A549 (cell line): Measurements from ENCODE around the gene CCR5AS.
"Not testable (repeated sequence)": the region's sequence is repeated elsewhere in the genome, so short reads cannot be mapped to it uniquely, and the experiment has no call there.

ENCODE experiments used
- ATAC-seq, 2 experiments: fragments of 200-7000 bp in 1 of 2; fragments of >200 bp in 1 of 2; cut with Nextera tagmentation in 1 of 2; cut with Tn5 transposase in 1 of 2; 3 replicates each; pipeline versions ENCODE4 v1.8.0 to v1.9.1; 2018 to 2020; ENCODE audit warnings: mild to moderate bottlenecking in 1 of 2, moderate library complexity in 1 of 2
- CTCF ChIA-PET: fragments of 300-600 bp; sonication (Branson Sonifier 250); formaldehyde crosslinking; extraction: SDS; loops from one replicate; lab custom pipeline; 2021; ENCODE audit warnings: antibody characterized with exemption, inconsistent platforms; lab: Yijun Ruan, JAX
- POLR2A ChIA-PET: fragments of 350-600 bp; formaldehyde crosslinking; extraction: SDS; loops from one replicate; lab custom pipeline; 2021; ENCODE audit warnings: antibody characterized with exemption, inconsistent platforms; lab: Yijun Ruan, JAX
- DNase-seq, 2 experiments: peaks; one replicate each; pipeline versions ENCODE4 v3.0.0 to v3.0.0-alpha.2; 2011 to 2016; ENCODE audit warnings: low read depth in 1 of 2, low spot score in 1 of 2
- FAIRE-seq: peaks from 2 replicates; lab custom pipeline; 2011; peaks lifted over from hg19 to GRCh38; lab: Jason Lieb, UNC
- H3K27ac ChIP-seq, 2 experiments: fragments of >200 bp; sonication (Bioruptor Twin); formaldehyde crosslinking; 3 replicates each; pipeline ENCODE4 v1.5.1; 2016 to 2017
- H3K4me1 ChIP-seq: fragments of >200 bp; sonication (Bioruptor Twin); formaldehyde crosslinking; 3 replicates; pipeline ENCODE4 v1.6.1; 2016
- H3K4me2 ChIP-seq: fragments of >200 bp; sonication (Bioruptor Twin); formaldehyde crosslinking; 3 replicates; pipeline ENCODE4 v1.6.1; 2016
- H3K4me3 ChIP-seq: fragments of >200 bp; sonication (Bioruptor Twin); formaldehyde crosslinking; 3 replicates; pipeline ENCODE4 v1.5.1; 2016
- H3K9me3 ChIP-seq: fragments of >200 bp; sonication (Bioruptor Twin); formaldehyde crosslinking; 3 replicates; pipeline ENCODE4 v1.6.1; 2016
- CBX2 ChIP-seq: fragments of 200-600 bp; sonication (generic); IDR thresholded peaks from 2 replicates; pipeline ENCODE4 v1.6.1; 2016; ENCODE audit warnings: low read depth, mild to moderate bottlenecking, borderline replicate concordance
- CBX8 ChIP-seq: fragments of 200-600 bp; sonication (generic); IDR thresholded peaks from 2 replicates; pipeline ENCODE4 v1.6.1; 2016
- CEBPB ChIP-seq, 2 experiments: fragments of >200 bp in 1 of 2; sonication (Bioruptor Twin) in 1 of 2; formaldehyde crosslinking in 1 of 2; IDR thresholded peaks; 2 replicates each; pipeline ENCODE4 v1.6.1; 2012 to 2016
- CHD4 ChIP-seq: fragments of 200-600 bp; sonication (generic); IDR thresholded peaks from 2 replicates; pipeline ENCODE4 v1.6.1; 2016; ENCODE audit warnings: antibody characterized with exemption, mild to moderate bottlenecking, borderline replicate concordance
- E2F6 ChIP-seq: IDR thresholded peaks from 2 replicates; pipeline ENCODE4 v1.6.1; 2012; ENCODE audit warnings: low read depth, borderline replicate concordance
- EHMT2 ChIP-seq: fragments of 200-600 bp; sonication (generic); IDR thresholded peaks from 2 replicates; pipeline ENCODE4 v1.6.1; 2016; ENCODE audit warnings: antibody characterized with exemption, low read depth, mild to moderate bottlenecking, moderate library complexity
- EP300 ChIP-seq, 2 experiments: fragments of >200 bp; sonication (Bioruptor Twin); formaldehyde crosslinking; IDR thresholded peaks; 2 replicates in 1 of 2; 3 replicates in 1 of 2; pipeline ENCODE4 v1.6.1; 2016 to 2017
- ESRRA ChIP-seq: fragments of 150-350 bp; IDR thresholded peaks from 2 replicates; pipeline ENCODE4 v1.6.1; 2014; ENCODE audit warnings: mild to moderate bottlenecking, low read length, borderline replicate concordance
- FOSL2 ChIP-seq, 2 experiments: fragments of 450-650 bp in 1 of 2; fragments of >200 bp in 1 of 2; sonication (Bioruptor Twin) in 1 of 2; formaldehyde crosslinking; IDR thresholded peaks; 2 replicates each; pipeline versions ENCODE4 v1.5.0 to v1.6.1; 2016 to 2020; ENCODE audit warnings: mild to moderate bottlenecking in 1 of 2, moderate library complexity in 1 of 2
- HES2 ChIP-seq: fragments of >200 bp; sonication (Bioruptor Twin); formaldehyde crosslinking; IDR thresholded peaks from 2 replicates; pipeline ENCODE4 v1.6.1; 2016
- HMGXB4 ChIP-seq: fragments of 250-450 bp; sonication (Bioruptor Pico); IDR thresholded peaks from 2 replicates; pipeline ENCODE4 v1.5.0; 2021; ENCODE audit warnings: mild to moderate bottlenecking, moderate library complexity, borderline replicate concordance
- JUNB ChIP-seq: fragments of >200 bp; sonication (Bioruptor Twin); formaldehyde crosslinking; IDR thresholded peaks from 2 replicates; pipeline ENCODE4 v1.6.1; 2016
- MAX ChIP-seq: IDR thresholded peaks from 2 replicates; pipeline ENCODE4 v1.6.1; 2012
- MYC ChIP-seq: IDR thresholded peaks from 2 replicates; pipeline ENCODE4 v1.6.1; 2012; ENCODE audit warnings: mild to moderate bottlenecking, inconsistent platforms, low read length, improper control_type of control experiment, borderline replicate concordance
- NPAS2 ChIP-seq: fragments of 250-450 bp; sonication (Bioruptor Pico); IDR thresholded peaks from 2 replicates; pipeline ENCODE4 v1.8.0; 2022; ENCODE audit warnings: mild to moderate bottlenecking, moderate library complexity, borderline replicate concordance
- PHF8 ChIP-seq: fragments of 200-600 bp; sonication (generic); IDR thresholded peaks from 2 replicates; pipeline ENCODE4 v1.6.1; 2016; ENCODE audit warnings: low read depth, mild to moderate bottlenecking, antibody characterized with exemption, moderate library complexity, borderline replicate concordance
- POLR2AphosphoS2 ChIP-seq: conservative IDR thresholded peaks from 2 replicates; pipeline ENCODE4 v1.6.1; 2012; ENCODE audit warnings: low read length, improper control_type of control experiment, inconsistent platforms
- RARB ChIP-seq: fragments of 250-450 bp; sonication (Bioruptor Pico); IDR thresholded peaks from 2 replicates; pipeline ENCODE4 v1.8.0; 2021; ENCODE audit warnings: mild to moderate bottlenecking, moderate library complexity
- RNF2 ChIP-seq: fragments of 200-600 bp; sonication (generic); IDR thresholded peaks from 2 replicates; pipeline ENCODE4 v1.6.1; 2016; ENCODE audit warnings: low read depth, mild to moderate bottlenecking, antibody characterized with exemption, moderate library complexity, borderline replicate concordance
- SMC3 ChIP-seq: fragments of >200 bp; sonication (Bioruptor Twin); formaldehyde crosslinking; IDR thresholded peaks from 3 replicates; pipeline ENCODE4 v1.6.1; 2018; ENCODE audit warnings: inconsistent platforms
- ZC3H11A ChIP-seq: fragments of 450-650 bp; IDR thresholded peaks from 2 replicates; pipeline ENCODE4 v1.6.1; 2014; ENCODE audit warnings: antibody characterized with exemption, mild to moderate bottlenecking
- ZNF302 ChIP-seq: fragments of 250-450 bp; sonication (Bioruptor Pico); IDR thresholded peaks from 2 replicates; pipeline ENCODE4 v1.9.0; 2021; ENCODE audit warnings: inconsistent platforms, mild to moderate bottlenecking, moderate library complexity
- WGBS: methylation state at CpG from one replicate; pipeline ENCODE4 v1.1.6; 2017; ENCODE audit errors: missing lambda C conversion rate; 5-methylcytosine and 5-hydroxymethylcytosine counted together

Gene CCR5AS

GRCh38 chr3:46405301-46406019, 1.4 kb downstream of the CCR5AS start (continued):
- TF ChIP-seq ZC3H11A, result no peak
- TF ChIP-seq, all 56 proteins: peak for 0

- H3K4me1 ChIP-seq, CTCF ChIA-PET, H3K4me3 ChIP-seq, H3K4me2 ChIP-seq, FAIRE-seq, DNase-seq, POLR2A ChIA-PET, ATAC-seq, H3K9me3 ChIP-seq, H3K27ac ChIP-seq: not testable (repeated sequence)
- 25% methylated on average over 4 of the region's 4 CpGs for WGBS
Observed at GRCh38 chr3:46402902-46403301, 4.0 kb downstream of the CCR5AS start.

- no peak for TF ChIP-seq CHD4
- TF ChIP-seq RARB (CRISPR knock-in tag), result no peak
- Histone ChIP-seq H3K27ac (no peak overlapping the region), H3K4me1 (no peaks in the 10 kb centered on the region), H3K4me2 (no peak overlapping the region), H3K9me3 (no peaks in the 10 kb centered on the region), H3K4me3 (no peak overlapping the region)
- POLR2A ChIA-PET, result no interaction called here
- ATAC-seq (no peak), FAIRE-seq (no peak), DNase-seq (no peak)
- WGBS, result 83% methylated on average over 2 of the region's 2 CpGs
- CTCF ChIA-PET, result interaction anchor here (0.8 kb wide), 1 partner anchor 23 kb away, joined by 3 read pairs; no protein-coding TSS in a partner anchor
Observed at GRCh38 chr3:46401579-46401978, 5.3 kb downstream of the CCR5AS start.

- ATAC-seq, result no peak
- Histone ChIP-seq H3K4me3 (no peak overlapping the region), H3K4me2 (no peak overlapping the region)
- WGBS, result 46% methylated on average over 5 of the region's 5 CpGs
- TF ChIP-seq CEBPB (IDR thresholded peaks at IDR 0.05), result no peak
- TF ChIP-seq POLR2AphosphoS2, result no peak
- TF ChIP-seq MAX, result no peak
- no peak for TF ChIP-seq ZC3H11A
- TF ChIP-seq FOSL2 (IDR thresholded peaks at IDR 0.05), result no peak
- no peak for TF ChIP-seq FOSL2 (CRISPR knock-in tag; IDR thresholded peaks at IDR 0.05)
- no peak for TF ChIP-seq MYC
- no peak for TF ChIP-seq EHMT2
- TF ChIP-seq JUNB, result no peak
- TF ChIP-seq ESRRA, result no peak
- TF ChIP-seq PHF8, result no peak
- no peak for TF ChIP-seq HMGXB4 (CRISPR knock-in tag)
- no peak for TF ChIP-seq CBX8
- no peak for TF ChIP-seq RNF2
- no peak for TF ChIP-seq SMC3
- no peak for TF ChIP-seq E2F6
- no peak for TF ChIP-seq NPAS2 (CRISPR knock-in tag)
- no peak for TF ChIP-seq EP300 (IDR thresholded peaks at IDR 0.05)
- TF ChIP-seq HES2, result no peak
- no peak for TF ChIP-seq ZNF302 (CRISPR knock-in tag)
- no peak for TF ChIP-seq CBX2
- TF ChIP-seq, all 56 proteins: peak for 0
- CTCF ChIA-PET, result no interaction called here
- H3K27ac ChIP-seq, result no peak overlapping the region
- no peaks in the 10 kb centered on the region for H3K4me1 ChIP-seq
- POLR2A ChIA-PET, result no interaction called here
- no peak for FAIRE-seq
- no peaks in the 10 kb centered on the region for H3K9me3 ChIP-seq
- DNase-seq, result no peak
Observed at GRCh38 chr3:46400846-46401245, 6.0 kb downstream of the CCR5AS start.
